ENCODE measurements around the gene GRK4.
"Not testable (repeated sequence)": the region's sequence is repeated elsewhere in the genome, so short reads cannot be mapped to it uniquely, and the experiment has no call there.

GRK4 gene

GRCh38 chr4:2977211-2978088, 14.1 kb downstream of the GRK4 start:
- Histone ChIP-seq H3K4me3 (ENCODE audit: low read length) (no peak overlapping the region), H3K4me2 (ENCODE audit: low read length) (no peak overlapping the region), H3K9me3 (ENCODE audit: insufficient read depth, low read length) (peaks cover 10% of the 10 kb centered on the region; the same call in 1 of the 2 replicates), H3K4me1 (ENCODE audit: low read length) (no peaks in the 10 kb centered on the region), H4K20me1 (ENCODE audit: insufficient read depth, low read length) (no peaks in the 10 kb centered on the region), H3K79me2 (ENCODE audit: low read length) (no peaks in the 10 kb centered on the region), H3K36me3 (replicated peaks; ENCODE audit: low read depth, low read length) (no peaks in the 10 kb centered on the region), H2AFZ (ENCODE audit: low read depth, low read length) (no peak overlapping the region), H3K9ac (ENCODE audit: low read length) (no peak overlapping the region), H3K27ac (ENCODE audit: low read length) (no peak overlapping the region), H3K27me3 (ENCODE audit: low read depth, low read length) (peaks cover 20% of the 10 kb centered on the region; the same call in 1 of the 2 replicates)
- TF ChIP-seq CTCF (IDR thresholded peaks at IDR 0.05; ENCODE audit: low read depth, low read length) (no peak), EZH2phosphoT487 (IDR thresholded peaks at IDR 0.05; ENCODE audit: low read depth) (no peak)

GRCh38 chr4:2981256-2981819, 18.0 kb downstream of the GRK4 start:
- H3K27ac ChIP-seq (ENCODE audit: low read length), result no peak overlapping the region
- no peak overlapping the region for H3K9ac ChIP-seq (ENCODE audit: low read length)
- H2AFZ ChIP-seq (ENCODE audit: low read depth, low read length), result no peak overlapping the region
- H3K4me1 ChIP-seq (ENCODE audit: low read length), result no peaks in the 10 kb centered on the region
- peaks cover 23% of the 10 kb centered on the region; the same call in 1 of the 2 replicates for H3K27me3 ChIP-seq (ENCODE audit: low read depth, low read length)
- H3K79me2 ChIP-seq (ENCODE audit: low read length), result no peaks in the 10 kb centered on the region
- no peak overlapping the region for H3K4me3 ChIP-seq (ENCODE audit: low read length)
- no peak for TF ChIP-seq EZH2phosphoT487 (IDR thresholded peaks at IDR 0.05; ENCODE audit: low read depth)
- TF ChIP-seq CTCF (IDR thresholded peaks at IDR 0.05; ENCODE audit: low read depth, low read length), result no peak
- H4K20me1 ChIP-seq (ENCODE audit: insufficient read depth, low read length), result no peaks in the 10 kb centered on the region
- H3K9me3 ChIP-seq (ENCODE audit: insufficient read depth, low read length), result peaks cover 10% of the 10 kb centered on the region; the same call in 1 of the 2 replicates
- no peak overlapping the region for H3K4me2 ChIP-seq (ENCODE audit: low read length)
- H3K36me3 ChIP-seq (replicated peaks; ENCODE audit: low read depth, low read length), result no peaks in the 10 kb centered on the region

- Histone ChIP-seq H2AFZ (ENCODE audit: low read depth, low read length) (no peak overlapping the region), H3K27me3 (ENCODE audit: low read depth, low read length) (peaks cover 23% of the 10 kb centered on the region; the same call in 1 of the 2 replicates), H3K9me3 (ENCODE audit: insufficient read depth, low read length) (peaks cover 10% of the 10 kb centered on the region; the same call in 1 of the 2 replicates), H3K4me3 (ENCODE audit: low read length) (no peak overlapping the region), H3K9ac (ENCODE audit: low read length) (no peak overlapping the region), H3K36me3 (replicated peaks; ENCODE audit: low read depth, low read length) (no peaks in the 10 kb centered on the region), H3K79me2 (ENCODE audit: low read length) (no peaks in the 10 kb centered on the region), H3K4me1 (ENCODE audit: low read length) (no peaks in the 10 kb centered on the region), H3K27ac (ENCODE audit: low read length) (no peak overlapping the region), H3K4me2 (ENCODE audit: low read length) (no peak overlapping the region), H4K20me1 (ENCODE audit: insufficient read depth, low read length) (no peaks in the 10 kb centered on the region)
- no peak for TF ChIP-seq CTCF (IDR thresholded peaks at IDR 0.05; ENCODE audit: low read depth, low read length)
- no peak for TF ChIP-seq EZH2phosphoT487 (IDR thresholded peaks at IDR 0.05; ENCODE audit: low read depth)
These were observed 18.6 kb downstream of the GRK4 start for GRCh38 chr4:2982012-2982411.

GRCh38 chr4:2983715-2984114, 20.3 kb downstream of the GRK4 start:
- not testable (repeated sequence) for H3K36me3 ChIP-seq (replicated peaks; ENCODE audit: low read depth, low read length); H4K20me1 ChIP-seq (ENCODE audit: insufficient read depth, low read length); H3K9ac ChIP-seq (ENCODE audit: low read length); H3K4me3 ChIP-seq (ENCODE audit: low read length); H3K4me1 ChIP-seq (ENCODE audit: low read length); H3K4me2 ChIP-seq (ENCODE audit: low read length); H3K9me3 ChIP-seq (ENCODE audit: insufficient read depth, low read length); H2AFZ ChIP-seq (ENCODE audit: low read depth, low read length); H3K27ac ChIP-seq (ENCODE audit: low read length); H3K79me2 ChIP-seq (ENCODE audit: low read length)
- H3K27me3 ChIP-seq (ENCODE audit: low read depth, low read length), result peaks cover 26% of the 10 kb centered on the region; the same call in 1 of the 2 replicates
